Hepatocyte (in vitro differentiated cells): ENCODE measurements around the gene SYVN1.

ENCODE experiments used
- EZH2 ChIP-seq: fragments of 200-600 bp; sonication (generic); IDR thresholded peaks from 2 replicates; pipeline ENCODE4 v1.6.1; 2016; ENCODE audit warnings: antibody characterized with exemption, mild to moderate bottlenecking, borderline replicate concordance
- EZH2phosphoT487 ChIP-seq: fragments of 200-600 bp; sonication (generic); IDR thresholded peaks from one replicate; pipeline ENCODE4 v1.6.1; 2018; ENCODE audit warnings: antibody characterized with exemption, mild to moderate bottlenecking, low read depth, moderate library complexity; ENCODE audit not compliant: unreplicated experiment, severe bottlenecking
- TF ChIP-seq, protein P1 (sequence below): fragments of 200-600 bp; sonication (generic); IDR thresholded peaks from 2 replicates; pipeline ENCODE4 v1.5.1; 2016; ENCODE audit warnings: antibody characterized with exemption, mild to moderate bottlenecking; ENCODE audit not compliant: poor library complexity

DNA sequence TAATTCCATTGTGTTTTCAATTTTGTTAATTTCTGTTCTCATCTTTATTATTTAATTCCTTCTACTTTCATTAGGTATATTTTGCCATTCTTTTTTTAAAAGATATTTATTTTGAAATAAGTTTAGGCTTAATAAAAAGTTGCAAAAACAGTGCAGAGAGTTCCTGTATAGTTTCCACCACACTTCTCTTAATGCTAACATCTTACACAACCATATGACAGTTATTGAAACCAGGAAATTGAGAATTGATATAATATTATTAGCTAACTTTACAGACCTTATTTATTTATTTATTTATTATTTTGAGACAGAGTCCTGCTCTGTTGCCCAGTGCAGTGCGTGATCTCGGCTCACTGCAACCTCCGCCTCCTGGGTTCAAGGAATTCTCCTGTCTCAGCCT, 21.9 kb upstream of the SYVN1 start:
- TF ChIP-seq EZH2 (no peak), EZH2phosphoT487 (no peak)
- TF ChIP-seq, protein P1, sequence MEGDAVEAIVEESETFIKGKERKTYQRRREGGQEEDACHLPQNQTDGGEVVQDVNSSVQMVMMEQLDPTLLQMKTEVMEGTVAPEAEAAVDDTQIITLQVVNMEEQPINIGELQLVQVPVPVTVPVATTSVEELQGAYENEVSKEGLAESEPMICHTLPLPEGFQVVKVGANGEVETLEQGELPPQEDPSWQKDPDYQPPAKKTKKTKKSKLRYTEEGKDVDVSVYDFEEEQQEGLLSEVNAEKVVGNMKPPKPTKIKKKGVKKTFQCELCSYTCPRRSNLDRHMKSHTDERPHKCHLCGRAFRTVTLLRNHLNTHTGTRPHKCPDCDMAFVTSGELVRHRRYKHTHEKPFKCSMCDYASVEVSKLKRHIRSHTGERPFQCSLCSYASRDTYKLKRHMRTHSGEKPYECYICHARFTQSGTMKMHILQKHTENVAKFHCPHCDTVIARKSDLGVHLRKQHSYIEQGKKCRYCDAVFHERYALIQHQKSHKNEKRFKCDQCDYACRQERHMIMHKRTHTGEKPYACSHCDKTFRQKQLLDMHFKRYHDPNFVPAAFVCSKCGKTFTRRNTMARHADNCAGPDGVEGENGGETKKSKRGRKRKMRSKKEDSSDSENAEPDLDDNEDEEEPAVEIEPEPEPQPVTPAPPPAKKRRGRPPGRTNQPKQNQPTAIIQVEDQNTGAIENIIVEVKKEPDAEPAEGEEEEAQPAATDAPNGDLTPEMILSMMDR = no peak
